Measurements from ENCODE around the gene CCL19. TPM values are rescaled to one million over a fixed set of nuclear protein-coding genes. Genes with fewer than 3 reads are reported as not detected.

Gene CCL19
- polyA plus RNA-seq, 2 donors: 2.2 to 10.5 TPM

DNA sequence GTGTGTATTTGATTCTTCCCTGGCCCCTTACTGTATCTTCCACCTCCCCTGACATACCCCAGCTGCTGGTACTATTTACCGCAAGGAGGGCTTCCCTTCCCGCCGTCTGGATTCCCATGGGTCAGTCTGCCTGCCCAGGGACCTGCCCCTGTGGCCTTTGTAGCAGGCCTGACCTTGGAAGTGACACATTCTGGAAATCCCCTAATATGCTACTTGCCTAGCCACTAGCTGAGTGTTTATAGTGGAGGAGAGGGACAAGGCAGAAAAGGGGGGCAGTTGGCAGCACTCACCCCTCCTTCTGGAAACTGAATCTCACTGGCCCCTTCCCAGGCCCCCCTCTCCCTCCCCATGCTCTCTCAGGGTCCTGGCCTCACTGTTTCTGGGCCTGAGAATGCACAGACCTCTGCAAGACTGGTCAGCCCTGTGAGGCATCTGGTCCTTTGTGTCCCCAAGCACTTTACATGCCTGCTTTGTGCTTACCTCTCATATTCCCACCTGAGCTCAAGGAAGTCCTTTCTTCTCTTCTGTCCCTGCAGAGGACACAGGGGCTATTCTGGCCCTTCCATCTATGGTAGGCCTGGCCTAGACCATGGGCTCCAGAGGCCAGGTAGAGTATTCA is 27.0 kb upstream of the CCL19 start:
- Histone ChIP-seq H3K4me3 (ENCODE audit: low read depth in 1 of 2, low read length in 2 of 2) (no peak overlapping the region), H3K27me3 (ENCODE audit: control insufficient read depth in 1 of 2, insufficient read depth in 2 of 2, low read length in 2 of 2) (no peaks in the 10 kb centered on the region), H3K9me3 (ENCODE audit: control insufficient read depth in 2 of 2, insufficient read depth in 1 of 2, low read depth in 1 of 2, low read length in 1 of 2) (no peaks in the 10 kb centered on the region), H3K27ac (ENCODE audit: low read depth in 2 of 2, low read length in 1 of 2) (no peak overlapping the region), H3K36me3 (ENCODE audit: control insufficient read depth in 2 of 2, insufficient read depth in 2 of 2, low read length in 1 of 2) (no peaks in the 10 kb centered on the region), H3K4me1 (ENCODE audit: control insufficient read depth in 2 of 2, insufficient read depth in 2 of 2, low read length in 1 of 2) (no peaks in the 10 kb centered on the region)
- 58 to 69% methylated on average over 3 of the region's 3 CpGs for WGBS, 2 donors

DNA sequence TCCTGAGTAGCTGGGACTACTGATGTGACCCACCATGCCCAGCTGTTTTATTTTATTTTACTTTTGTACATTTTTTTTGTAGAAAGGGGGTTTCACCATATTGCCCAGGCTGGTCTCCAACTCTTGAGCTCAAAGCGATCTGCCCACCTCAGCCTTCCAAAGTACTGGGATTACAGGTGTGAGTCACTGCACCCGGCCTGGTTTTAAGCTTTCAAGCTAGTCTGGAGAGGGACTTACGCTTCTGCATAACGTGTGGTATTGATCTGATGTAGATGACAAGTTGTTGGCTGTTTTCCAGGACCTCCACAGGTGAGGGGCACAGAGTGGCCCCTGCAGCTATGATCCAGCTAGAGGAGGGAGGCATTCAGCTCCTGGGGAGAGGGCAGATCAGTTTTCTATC is 25.6 kb upstream of the CCL19 start:
- Histone ChIP-seq H3K4me3 (ENCODE audit: low read depth in 1 of 2, low read length in 2 of 2) (no peak overlapping the region), H3K36me3 (ENCODE audit: control insufficient read depth in 2 of 2, insufficient read depth in 2 of 2, low read length in 1 of 2) (no peaks in the 10 kb centered on the region), H3K4me1 (ENCODE audit: control insufficient read depth in 2 of 2, insufficient read depth in 2 of 2, low read length in 1 of 2) (no peaks in the 10 kb centered on the region), H3K27me3 (ENCODE audit: control insufficient read depth in 1 of 2, insufficient read depth in 2 of 2, low read length in 2 of 2) (no peaks in the 10 kb centered on the region), H3K27ac (ENCODE audit: low read depth in 2 of 2, low read length in 1 of 2) (no peak overlapping the region), H3K9me3 (ENCODE audit: control insufficient read depth in 2 of 2, insufficient read depth in 1 of 2, low read depth in 1 of 2, low read length in 1 of 2) (no peaks in the 10 kb centered on the region)
- WGBS, 2 donors: 45 to 60% methylated on average over 4 of the region's 4 CpGs

DNA sequence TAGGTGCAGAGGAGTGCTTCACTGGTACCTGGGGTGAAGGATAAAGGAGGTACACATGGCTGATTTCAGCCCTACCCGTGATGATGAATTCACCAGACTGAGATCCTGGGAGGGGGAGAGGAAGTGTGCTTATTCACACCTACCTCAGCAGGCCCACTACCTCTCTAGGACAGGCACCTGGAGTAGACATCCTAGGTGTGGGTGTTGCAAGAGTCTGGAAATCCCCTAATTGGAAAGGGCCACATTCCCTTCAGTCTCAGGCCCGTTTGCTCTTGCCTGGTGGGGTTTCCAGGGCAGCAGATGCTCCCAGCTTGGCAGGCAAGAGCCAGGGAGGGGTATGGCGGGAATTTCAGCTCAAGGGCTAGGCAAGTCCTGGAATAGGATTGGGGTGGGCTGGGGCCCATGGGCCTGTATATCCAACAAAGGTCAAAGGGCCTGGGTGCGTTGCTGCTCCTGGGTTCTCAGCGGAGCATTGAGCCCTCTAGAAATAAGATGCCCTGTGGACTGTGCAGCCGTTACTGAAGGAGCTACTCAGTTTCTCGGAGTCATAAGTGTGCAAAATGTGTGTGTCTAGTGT is 24.7 kb upstream of the CCL19 start:
- H3K9me3 ChIP-seq (ENCODE audit: control insufficient read depth in 2 of 2, insufficient read depth in 1 of 2, low read depth in 1 of 2, low read length in 1 of 2): no peaks in the 10 kb centered on the region
- no peaks in the 10 kb centered on the region for H3K27me3 ChIP-seq (ENCODE audit: control insufficient read depth in 1 of 2, insufficient read depth in 2 of 2, low read length in 2 of 2)
- no peaks in the 10 kb centered on the region for H3K4me1 ChIP-seq (ENCODE audit: control insufficient read depth in 2 of 2, insufficient read depth in 2 of 2, low read length in 1 of 2)
- no peak overlapping the region for H3K27ac ChIP-seq (ENCODE audit: low read depth in 2 of 2, low read length in 1 of 2)
- no peak overlapping the region for H3K4me3 ChIP-seq (ENCODE audit: low read depth in 1 of 2, low read length in 2 of 2)
- WGBS, 2 donors: 66 to 75% methylated on average over 7 of the region's 7 CpGs
- no peaks in the 10 kb centered on the region for H3K36me3 ChIP-seq (ENCODE audit: control insufficient read depth in 2 of 2, insufficient read depth in 2 of 2, low read length in 1 of 2)

DNA sequence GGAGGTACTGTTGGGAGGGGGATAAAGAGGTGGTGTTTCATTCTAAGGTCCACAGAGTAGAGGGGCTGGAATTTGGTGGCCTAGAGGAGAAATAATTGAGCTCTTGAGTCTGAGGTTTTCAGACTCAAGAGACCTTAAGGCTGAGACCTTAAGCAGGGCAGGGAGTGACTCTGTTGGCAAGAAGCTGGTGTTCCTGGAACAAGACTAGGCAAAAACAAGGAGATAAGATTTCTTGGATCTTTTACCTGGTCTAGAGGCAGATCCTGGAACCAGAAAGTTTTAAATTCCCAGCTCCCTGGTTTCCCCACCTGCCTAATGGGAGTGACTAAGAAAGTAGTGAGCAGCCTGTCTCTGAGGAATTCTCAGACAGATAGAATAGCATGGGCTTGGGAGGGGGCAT is 22.9 kb upstream of the CCL19 start:
- Histone ChIP-seq H3K4me3 (ENCODE audit: low read depth in 1 of 2, low read length in 2 of 2) (no peak overlapping the region), H3K4me1 (ENCODE audit: control insufficient read depth in 2 of 2, insufficient read depth in 2 of 2, low read length in 1 of 2) (no peaks in the 10 kb centered on the region), H3K36me3 (ENCODE audit: control insufficient read depth in 2 of 2, insufficient read depth in 2 of 2, low read length in 1 of 2) (no peaks in the 10 kb centered on the region), H3K27ac (ENCODE audit: low read depth in 2 of 2, low read length in 1 of 2) (no peak overlapping the region), H3K27me3 (ENCODE audit: control insufficient read depth in 1 of 2, insufficient read depth in 2 of 2, low read length in 2 of 2) (no peaks in the 10 kb centered on the region), H3K9me3 (ENCODE audit: control insufficient read depth in 2 of 2, insufficient read depth in 1 of 2, low read depth in 1 of 2, low read length in 1 of 2) (no peaks in the 10 kb centered on the region)

DNA sequence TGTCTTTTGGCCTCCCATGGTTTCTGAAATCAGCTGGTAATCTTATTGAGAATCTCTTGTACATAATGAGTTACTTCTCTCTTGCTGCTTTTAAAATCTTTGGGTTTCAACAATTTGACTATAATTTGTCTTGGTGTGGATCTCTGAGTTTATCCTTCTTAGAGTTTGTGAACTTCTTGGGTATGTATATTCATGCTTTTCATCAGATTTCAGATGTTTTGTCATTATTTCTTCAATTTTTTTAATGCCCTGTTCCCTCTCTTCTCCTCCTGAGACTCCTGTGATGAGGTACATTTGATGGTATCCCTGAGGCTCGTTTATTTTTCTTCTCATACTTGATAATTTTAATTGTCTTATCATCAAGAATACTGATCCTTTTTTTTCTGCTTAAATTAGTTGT is 21.1 kb upstream of the CCL19 start:
- H3K27me3 ChIP-seq (ENCODE audit: control insufficient read depth in 1 of 2, insufficient read depth in 2 of 2, low read length in 2 of 2): no peaks in the 10 kb centered on the region
- WGBS, 2 donors: 65 to 74% methylated on average over 1 of the region's 1 CpG
- no peaks in the 10 kb centered on the region for H3K4me1 ChIP-seq (ENCODE audit: control insufficient read depth in 2 of 2, insufficient read depth in 2 of 2, low read length in 1 of 2)
- no peaks in the 10 kb centered on the region for H3K9me3 ChIP-seq (ENCODE audit: control insufficient read depth in 2 of 2, insufficient read depth in 1 of 2, low read depth in 1 of 2, low read length in 1 of 2)
- no peak overlapping the region for H3K4me3 ChIP-seq (ENCODE audit: low read depth in 1 of 2, low read length in 2 of 2)
- no peak overlapping the region for H3K27ac ChIP-seq (ENCODE audit: low read depth in 2 of 2, low read length in 1 of 2)
- H3K36me3 ChIP-seq (ENCODE audit: control insufficient read depth in 2 of 2, insufficient read depth in 2 of 2, low read length in 1 of 2): no peaks in the 10 kb centered on the region

DNA sequence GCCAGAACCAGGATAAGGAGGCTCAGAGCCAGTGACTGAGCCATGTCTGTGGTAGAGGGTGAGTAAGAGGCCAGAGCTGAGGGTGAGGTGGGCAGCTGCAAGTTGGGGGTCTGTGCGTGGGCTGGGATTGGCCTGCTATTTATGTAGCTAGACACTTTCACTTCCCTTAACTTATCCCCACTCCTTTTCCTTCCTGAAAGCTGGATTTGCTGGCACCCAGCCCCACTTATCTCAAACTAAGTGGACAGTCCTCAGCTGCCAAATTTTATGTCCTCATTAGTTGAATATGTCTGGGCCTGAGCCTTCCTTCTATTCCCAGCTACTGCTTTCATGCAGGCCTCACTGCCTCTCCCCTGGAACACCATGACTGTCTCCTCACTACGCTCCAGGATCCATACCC is 18.9 kb upstream of the CCL19 start, which contains the start of gene CCL21:
CCL21 (minus strand) TSS at position 114 of the 400 bp plus-strand sequence; CDS start at position 44, 70 bp downstream.
- H3K27ac ChIP-seq (ENCODE audit: low read depth in 2 of 2, low read length in 1 of 2): no peak within 1 kb of the TSS
- no peaks in the 10 kb centered on the region for H3K4me1 ChIP-seq (ENCODE audit: control insufficient read depth in 2 of 2, insufficient read depth in 2 of 2, low read length in 1 of 2)
- H3K4me3 ChIP-seq (ENCODE audit: low read depth in 1 of 2, low read length in 2 of 2): no peak within 1 kb of the TSS
- 70 to 86% methylated on average over 2 of the region's 2 CpGs for WGBS, 2 donors
- no peaks in the 10 kb centered on the region for H3K9me3 ChIP-seq (ENCODE audit: control insufficient read depth in 2 of 2, insufficient read depth in 1 of 2, low read depth in 1 of 2, low read length in 1 of 2)
- H3K27me3 ChIP-seq (ENCODE audit: control insufficient read depth in 1 of 2, insufficient read depth in 2 of 2, low read length in 2 of 2): no peaks in the 10 kb centered on the region
- no peaks in the 10 kb centered on the region for H3K36me3 ChIP-seq (ENCODE audit: control insufficient read depth in 2 of 2, insufficient read depth in 2 of 2, low read length in 1 of 2)

DNA sequence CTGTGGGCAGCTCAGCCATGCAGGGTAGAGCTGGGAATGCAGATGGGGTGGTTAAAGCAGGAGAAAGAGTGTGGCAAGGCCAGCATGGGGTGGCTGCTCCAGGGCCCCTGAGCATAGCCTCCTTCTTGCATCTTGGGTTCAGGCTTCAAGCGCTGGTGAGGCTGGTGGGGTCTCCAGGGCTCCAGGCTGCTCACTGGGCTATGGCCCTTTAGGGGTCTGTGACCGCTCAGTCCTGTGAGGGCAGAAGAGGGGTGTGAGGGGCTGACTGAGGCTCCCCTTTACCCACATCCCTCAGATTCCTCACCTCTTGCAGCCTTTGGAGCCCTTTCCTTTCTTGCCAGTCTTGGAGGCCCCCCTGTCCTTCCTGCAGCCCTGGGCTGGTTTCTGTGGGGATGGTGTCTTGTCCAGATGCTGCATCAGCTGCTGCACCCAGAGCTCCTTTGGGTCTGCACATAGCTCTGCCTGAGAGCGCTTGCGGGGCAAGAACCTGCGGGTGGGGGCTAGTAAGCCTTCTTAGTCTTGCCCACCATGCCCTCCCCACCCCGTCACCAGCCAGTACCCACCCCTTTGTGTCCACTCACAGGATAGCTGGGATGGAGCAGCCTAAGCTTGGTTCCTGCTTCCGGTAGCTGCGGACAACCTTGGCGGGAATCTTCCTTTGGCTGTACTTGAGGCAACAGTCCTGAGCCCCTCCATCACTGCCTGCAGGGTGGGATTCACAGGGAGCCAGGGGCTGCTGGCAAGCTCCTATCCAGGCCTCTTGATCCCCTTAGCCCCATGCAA is 18.3 kb upstream of the CCL19 start:
- Histone ChIP-seq H3K4me1 (ENCODE audit: control insufficient read depth in 2 of 2, insufficient read depth in 2 of 2, low read length in 1 of 2) (no peaks in the 10 kb centered on the region), H3K36me3 (ENCODE audit: control insufficient read depth in 2 of 2, insufficient read depth in 2 of 2, low read length in 1 of 2) (no peaks in the 10 kb centered on the region), H3K27ac (ENCODE audit: low read depth in 2 of 2, low read length in 1 of 2) (no peak overlapping the region), H3K4me3 (ENCODE audit: low read depth in 1 of 2, low read length in 2 of 2) (no peak overlapping the region), H3K27me3 (ENCODE audit: control insufficient read depth in 1 of 2, insufficient read depth in 2 of 2, low read length in 2 of 2) (no peaks in the 10 kb centered on the region), H3K9me3 (ENCODE audit: control insufficient read depth in 2 of 2, insufficient read depth in 1 of 2, low read depth in 1 of 2, low read length in 1 of 2) (no peaks in the 10 kb centered on the region)
- whole genome bisulfite sequencing, 2 donors: 91 to 95% methylated on average over 9 of the region's 9 CpGs

DNA sequence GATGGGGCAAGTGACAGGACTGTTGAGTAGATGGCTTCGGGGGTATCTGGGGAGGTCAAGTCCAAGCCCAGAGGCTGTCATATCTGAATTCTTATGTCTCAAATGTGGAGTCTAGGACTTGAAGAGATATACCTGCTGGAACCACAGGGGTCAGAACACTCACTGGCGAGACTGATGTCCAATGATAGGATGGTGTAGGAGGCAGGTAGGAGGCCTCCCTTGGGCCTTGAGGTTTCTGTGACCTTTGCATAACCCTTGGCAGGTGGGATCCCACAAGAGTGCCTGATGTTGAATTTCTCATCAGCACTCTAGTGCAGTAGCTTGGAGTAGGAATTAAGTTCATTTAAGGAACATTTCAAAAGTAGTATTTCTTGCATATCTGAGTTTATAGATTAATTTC is 16.1 kb upstream of the CCL19 start:
- H3K27ac ChIP-seq (ENCODE audit: low read depth in 2 of 2, low read length in 1 of 2): no peak overlapping the region
- WGBS, 2 donors: 90 to 92% methylated on average over 2 of the region's 2 CpGs
- H3K27me3 ChIP-seq (ENCODE audit: control insufficient read depth in 1 of 2, insufficient read depth in 2 of 2, low read length in 2 of 2): no peaks in the 10 kb centered on the region
- no peaks in the 10 kb centered on the region for H3K4me1 ChIP-seq (ENCODE audit: control insufficient read depth in 2 of 2, insufficient read depth in 2 of 2, low read length in 1 of 2)
- no peak overlapping the region for H3K4me3 ChIP-seq (ENCODE audit: low read depth in 1 of 2, low read length in 2 of 2)
- H3K36me3 ChIP-seq (ENCODE audit: control insufficient read depth in 2 of 2, insufficient read depth in 2 of 2, low read length in 1 of 2): no peaks in the 10 kb centered on the region
- no peaks in the 10 kb centered on the region for H3K9me3 ChIP-seq (ENCODE audit: control insufficient read depth in 2 of 2, insufficient read depth in 1 of 2, low read depth in 1 of 2, low read length in 1 of 2)

DNA sequence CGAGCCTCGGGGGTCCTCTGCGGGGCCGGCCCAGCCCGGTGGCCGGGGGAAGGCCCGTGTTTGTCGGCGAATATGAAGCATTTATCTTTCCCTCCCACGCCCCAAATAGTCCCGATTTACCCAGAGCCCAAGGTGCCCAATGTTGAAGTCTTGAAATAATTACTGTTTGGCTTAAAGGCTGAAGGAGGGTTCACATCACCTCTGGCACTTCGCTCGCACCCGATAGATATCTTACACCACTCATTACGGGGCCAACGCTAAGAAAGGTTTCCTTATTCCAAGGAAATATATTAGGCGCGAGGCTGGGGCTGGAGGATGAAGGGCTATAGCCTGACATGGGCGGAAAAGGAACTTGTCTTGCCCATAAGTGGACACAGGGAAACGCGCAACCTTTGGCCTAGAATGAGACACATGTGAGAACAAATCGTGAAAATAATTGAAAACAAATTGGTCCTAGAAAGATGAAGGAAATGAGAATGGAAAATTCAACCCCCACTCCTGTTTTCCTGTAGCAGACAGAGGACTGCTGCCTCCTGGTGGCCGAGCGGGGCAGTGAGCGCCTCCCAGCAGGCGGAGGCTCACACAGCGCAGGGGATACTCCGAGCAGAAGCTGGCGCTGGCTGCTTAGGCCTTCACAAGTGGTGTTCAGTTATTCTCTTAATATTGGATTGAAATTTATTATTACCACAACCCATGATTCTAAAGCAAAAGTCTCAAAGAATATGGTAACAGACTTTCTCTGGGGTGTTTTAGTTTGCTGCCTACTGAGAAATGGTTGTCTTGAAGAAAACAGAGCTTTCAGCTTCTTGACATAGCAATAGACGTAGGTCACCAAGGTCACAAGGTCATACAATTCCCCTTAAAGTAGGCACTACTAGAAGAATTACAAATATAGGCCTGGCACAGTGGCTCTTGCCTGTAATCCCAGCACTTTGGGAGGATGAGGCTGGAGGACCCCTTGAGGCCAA is 11.0 kb upstream of the CCL19 start:
- Histone ChIP-seq H3K9me3 (ENCODE audit: control insufficient read depth in 2 of 2, insufficient read depth in 1 of 2, low read depth in 1 of 2, low read length in 1 of 2) (no peaks in the 10 kb centered on the region), H3K27ac (ENCODE audit: low read depth in 2 of 2, low read length in 1 of 2) (peak overlapping the region; percentile 41 to 47), H3K4me1 (ENCODE audit: control insufficient read depth in 2 of 2, insufficient read depth in 2 of 2, low read length in 1 of 2) (peaks cover 0 to 2% of the 10 kb centered on the region in 2 donors), H3K4me3 (ENCODE audit: low read depth in 1 of 2, low read length in 2 of 2) (peak overlapping the region; percentile 69 to 72), H3K36me3 (ENCODE audit: control insufficient read depth in 2 of 2, insufficient read depth in 2 of 2, low read length in 1 of 2) (no peaks in the 10 kb centered on the region), H3K27me3 (ENCODE audit: control insufficient read depth in 1 of 2, insufficient read depth in 2 of 2, low read length in 2 of 2) (no peaks in the 10 kb centered on the region)
- 2 to 3% methylated on average over 30 of the region's 30 CpGs for WGBS, 2 donors
